K562 (cell line): ENCODE data around the gene TSC22D1. TPM values are rescaled to one million over a fixed set of nuclear protein-coding genes. Genes with fewer than 3 reads are reported as not detected.

Experiments
- ATAC-seq: fragments of 200-7000 bp; cut with Tn5 transposase; 3 replicates; pipeline ENCODE4 v1.9.1; 2020; ENCODE audit warnings: moderate library complexity
- BruUV-seq: library from RNA; stranded (reverse); fragments of 400-500 nt; replicated peaks from 2 replicates; lab custom pipeline; 2021; lab: Mats Ljungman, UMichigan
- CTCF ChIA-PET: fragments of 300-600 bp; formaldehyde crosslinking; extraction: SDS; loops from one replicate; lab custom pipeline; 2021; ENCODE audit warnings: low intra/inter-chr PET ratio; lab: Yijun Ruan, JAX
- POLR2A ChIA-PET: fragments of 300-600, 350-650 bp; sonication (Branson Sonifier 250); formaldehyde crosslinking; extraction: SDS; loops from one replicate; lab custom pipeline; 2021; ENCODE audit warnings: antibody characterized with exemption, inconsistent platforms; lab: Yijun Ruan, JAX
- DNase-seq, 4 experiments: peaks; one replicate each; pipeline versions ENCODE4 v3.0.0 to v3.0.0-alpha.2; 2011 to 2018; ENCODE audit warnings: low spot score in 3 of 4, mixed read lengths in 3 of 4; ENCODE audit errors: extremely low read depth in 1 of 4
- FAIRE-seq: peaks from 2 replicates; lab custom pipeline; 2011; peaks lifted over from hg19 to GRCh38; lab: Jason Lieb, UNC
- H2AFZ ChIP-seq: 2 replicates; pipeline ENCODE4 v1.6.0; 2011; ENCODE audit warnings: low read depth, low read length, control low read depth, inconsistent platforms
- H3K27ac ChIP-seq: fragments of 200-600 bp; 3 replicates; pipeline ENCODE4 v1.8.0; 2011; ENCODE audit warnings: low read depth, mild to moderate bottlenecking, control low read depth, inconsistent platforms, low read length, moderate library complexity, mixed read lengths; ENCODE audit errors: extremely low read depth
- H3K27me3 ChIP-seq, 2 experiments: fragments of 300-600 bp in 1 of 2; 2 replicates in 1 of 2; 3 replicates in 1 of 2; pipeline versions ENCODE4 v1.6.0 to v1.8.0; 2011; ENCODE audit warnings: inconsistent platforms in 2 of 2, low read length in 2 of 2, mild to moderate bottlenecking in 1 of 2, mixed read lengths in 1 of 2, moderate library complexity in 1 of 2; ENCODE audit not compliant: control insufficient read depth in 2 of 2, insufficient read depth in 2 of 2
- H3K36me3 ChIP-seq: fragments of 300-600 bp; 3 replicates; pipeline ENCODE4 v1.8.0; 2011; ENCODE audit warnings: mild to moderate bottlenecking, low read length, inconsistent platforms; ENCODE audit not compliant: control insufficient read depth, insufficient read depth
- H3K4me1 ChIP-seq, 2 experiments: fragments of 200-600 bp in 1 of 2; replicated peaks in 1 of 2; 2 replicates in 1 of 2; 3 replicates in 1 of 2; pipeline versions ENCODE4 v1.5.1 to v1.8.0; 2011; ENCODE audit warnings: inconsistent platforms in 2 of 2, low read length in 2 of 2, mild to moderate bottlenecking in 1 of 2, mixed read lengths in 1 of 2, moderate library complexity in 1 of 2; ENCODE audit not compliant: control insufficient read depth in 2 of 2, insufficient read depth in 2 of 2
- H3K4me2 ChIP-seq: 2 replicates; pipeline ENCODE4 v1.6.1; 2011; ENCODE audit warnings: low read length, control low read depth, inconsistent platforms, mixed read lengths; ENCODE audit not compliant: insufficient read depth
- H3K4me3 ChIP-seq: fragments of 200-600 bp; sonication (generic), shearing (Covaris generic); 2 replicates; pipeline ENCODE4 v1.5.1; 2016; ENCODE audit warnings: control low read depth, inconsistent platforms
- H3K79me2 ChIP-seq: fragments of 200-600 bp; 3 replicates; pipeline ENCODE4 v1.8.0; 2011; ENCODE audit warnings: low read length, inconsistent platforms; ENCODE audit not compliant: control insufficient read depth, insufficient read depth
- H3K9ac ChIP-seq, 2 experiments: 2 replicates each; pipeline versions ENCODE4 v1.6.0 to v1.6.1; 2011; ENCODE audit warnings: low read depth in 2 of 2, low read length in 2 of 2, control low read depth in 1 of 2, inconsistent platforms in 1 of 2, mild to moderate bottlenecking in 1 of 2, mixed read lengths in 1 of 2; ENCODE audit not compliant: insufficient read depth in 1 of 2
- H3K9me1 ChIP-seq: one replicate; pipeline ENCODE4 v1.6.0; 2011; ENCODE audit warnings: inconsistent platforms, mild to moderate bottlenecking, low read length, moderate library complexity; ENCODE audit not compliant: control insufficient read depth, insufficient read depth
- H3K9me3 ChIP-seq: replicated peaks from 2 replicates; pipeline ENCODE4 v1.5.1; 2011; ENCODE audit warnings: low read depth, low read length, inconsistent platforms; ENCODE audit not compliant: control insufficient read depth, insufficient read depth
- H4K20me1 ChIP-seq: replicated peaks from 2 replicates; pipeline ENCODE4 v1.6.1; 2011; ENCODE audit warnings: low read length, inconsistent platforms, mixed read lengths; ENCODE audit not compliant: control insufficient read depth, insufficient read depth
- WGBS: fragments of 100-300 bp; shearing (Covaris generic); methylation state at CpG from one replicate; pipeline ENCODE4 v1.1.6; 2016; ENCODE audit warnings: low coverage, mixed read lengths; ENCODE audit not compliant: insufficient coverage; ENCODE audit errors: missing lambda C conversion rate; 5-methylcytosine and 5-hydroxymethylcytosine counted together
- in situ Hi-C: fragments of 300-500 bp; cut with MboI; formaldehyde crosslinking; loops from 4 replicates; pipeline ENCODE4 v1.15.0; 2018; ENCODE audit warnings: inconsistent platforms, mixed read lengths
- intact Hi-C: fragments of 100-400 bp; cut with micrococcal nuclease; formaldehyde crosslinking; loops from 2 replicates; pipeline ENCODE4 v1.14.2; 2022
- polyA plus RNA-seq, 8 experiments: library from polyadenylated mRNA; depleted of rRNA in 4 of 8; stranded (reverse) in 5 of 8; unstranded in 3 of 8; fragments of >200 nt; fragmentation: Nextera tagmentation in 2 of 8; fragmentation: Illumina TruSeq in 1 of 8; extraction: Ambion mirVana in 2 of 8; extraction: Trizol in 1 of 8; gene quantifications; 2 replicates each; pipeline versions ENCODE4 v1.2.1 to v1.2.3, GENCODE V29; 2011 to 2014; ENCODE audit warnings: inconsistent platforms in 1 of 8, missing spikeins in 1 of 8
- total RNA-seq, 7 experiments: library from RNA; depleted of rRNA in 6 of 7; stranded (reverse); fragments of >200 nt in 6 of 7; fragmentation: Illumina TruSeq in 2 of 7; extraction: Trizol in 2 of 7; gene quantifications; 2 replicates each; pipeline versions ENCODE4 v1.2.1 to v1.2.3, GENCODE V29; 2011 to 2021; ENCODE audit warnings: low replicate concordance in 1 of 7
- TF ChIP-seq, protein P1 (sequence below): fragments of 250-450 bp; sonication (Bioruptor Pico); IDR thresholded peaks from 2 replicates; pipeline ENCODE4 v1.9.0; 2021; ENCODE audit warnings: mild to moderate bottlenecking
- TF ChIP-seq, protein P2 (sequence below): IDR thresholded peaks from 2 replicates; pipeline ENCODE4 v1.6.1; 2011; ENCODE audit not compliant: insufficient read length; ENCODE audit errors: extremely low read depth
- TF ChIP-seq, protein P3 (sequence below): sonication (generic); formaldehyde crosslinking; IDR thresholded peaks from 2 replicates; pipeline ENCODE4 v1.8.0; 2022; ENCODE audit warnings: mild to moderate bottlenecking, missing genetic modification reagents, borderline replicate concordance

The TSC22D1 gene
- total and polyA plus RNA-seq, 9 of the 15 experiments (the other 6 are each of a cell fraction or from before 2014, with no cell fraction given): 2.6 to 19.8 (median 8.4) TPM

DNA sequence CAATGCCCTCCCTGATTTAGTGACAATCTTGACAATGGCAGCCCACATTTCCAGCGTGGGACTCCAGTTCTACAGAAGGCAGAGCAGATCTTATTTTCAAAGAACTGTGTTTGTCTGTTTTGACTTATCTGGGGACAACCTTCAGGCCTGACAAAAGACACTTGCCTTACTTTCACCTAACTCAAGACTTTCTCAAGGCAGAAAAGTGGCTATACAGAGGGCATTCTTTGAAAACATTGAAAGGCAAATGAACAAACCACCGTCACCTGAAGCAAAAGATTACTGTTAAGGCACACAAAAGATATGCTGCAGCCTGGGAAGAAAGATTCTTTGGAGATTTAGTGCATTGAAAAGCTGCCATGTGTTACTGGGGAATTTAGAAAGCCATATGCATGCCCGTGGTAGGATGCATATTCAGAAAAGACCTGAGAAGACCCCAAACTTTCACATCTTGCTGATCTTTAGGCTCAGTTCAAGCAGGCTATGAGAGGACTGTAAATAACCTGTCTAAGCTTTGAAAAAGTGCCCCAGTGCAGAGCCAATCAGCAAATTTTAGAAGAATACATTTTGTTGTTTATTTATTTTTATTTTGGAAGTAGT, 82.8 kb downstream of the TSC22D1 start:
- Histone ChIP-seq H3K36me3 (no peaks in the 10 kb centered on the region), H2AFZ (no peak overlapping the region), H3K27ac (no peak overlapping the region), H3K79me2 (no peaks in the 10 kb centered on the region), H3K4me2 (no peak overlapping the region), H4K20me1 (no peaks in the 10 kb centered on the region), H3K4me1 (no peaks in the 10 kb centered on the region), H3K9me3 (no peaks in the 10 kb centered on the region), H3K9me1 (no peaks in the 10 kb centered on the region), H3K27me3 (no peaks in the 10 kb centered on the region), H3K9ac (no peak overlapping the region), H3K4me3 (no peak overlapping the region)
- WGBS: 4% methylated on average over 3 of the region's 3 CpGs
- BruUV-seq: no TSS peak
- TF ChIP-seq, protein P1, sequence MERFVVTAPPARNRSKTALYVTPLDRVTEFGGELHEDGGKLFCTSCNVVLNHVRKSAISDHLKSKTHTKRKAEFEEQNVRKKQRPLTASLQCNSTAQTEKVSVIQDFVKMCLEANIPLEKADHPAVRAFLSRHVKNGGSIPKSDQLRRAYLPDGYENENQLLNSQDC (CRISPR knock-in tag): no peak
- TF ChIP-seq, protein P2, sequence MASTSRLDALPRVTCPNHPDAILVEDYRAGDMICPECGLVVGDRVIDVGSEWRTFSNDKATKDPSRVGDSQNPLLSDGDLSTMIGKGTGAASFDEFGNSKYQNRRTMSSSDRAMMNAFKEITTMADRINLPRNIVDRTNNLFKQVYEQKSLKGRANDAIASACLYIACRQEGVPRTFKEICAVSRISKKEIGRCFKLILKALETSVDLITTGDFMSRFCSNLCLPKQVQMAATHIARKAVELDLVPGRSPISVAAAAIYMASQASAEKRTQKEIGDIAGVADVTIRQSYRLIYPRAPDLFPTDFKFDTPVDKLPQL: no peak
- POLR2A ChIA-PET: interaction anchor here (0.6 kb wide), 1 partner anchor 13 kb away, joined by 3 read pairs; no protein-coding TSS in a partner anchor
- DNase-seq: no peak
- CTCF ChIA-PET: no interaction called here
- intact Hi-C loops (no loop called here), in situ Hi-C loops (no loop called here)
- ATAC-seq: no peak
- no peak for FAIRE-seq

GRCh38 chr13:44489751-44490150, 86.4 kb downstream of the TSC22D1 start:
- H3K36me3 ChIP-seq: no peaks in the 10 kb centered on the region
- H4K20me1 ChIP-seq: no peaks in the 10 kb centered on the region
- no peak for DNase-seq
- POLR2A ChIA-PET: no interaction called here
- CTCF ChIA-PET: no interaction called here
- H3K27ac ChIP-seq: no peak overlapping the region
- H3K9me3 ChIP-seq: no peaks in the 10 kb centered on the region
- no peaks in the 10 kb centered on the region for H3K9me1 ChIP-seq
- H3K4me1 ChIP-seq: no peaks in the 10 kb centered on the region
- intact Hi-C loops (loop anchor here (10.0 kb wide), 2 partner anchors 155 to 815 kb away; no protein-coding TSS in a partner anchor), in situ Hi-C loops (loop anchor here (10.0 kb wide), 1 partner anchor 485 kb away; no protein-coding TSS in a partner anchor)
- WGBS: 0% methylated on average over 1 of the region's 1 CpG
- TF ChIP-seq, protein P3, sequence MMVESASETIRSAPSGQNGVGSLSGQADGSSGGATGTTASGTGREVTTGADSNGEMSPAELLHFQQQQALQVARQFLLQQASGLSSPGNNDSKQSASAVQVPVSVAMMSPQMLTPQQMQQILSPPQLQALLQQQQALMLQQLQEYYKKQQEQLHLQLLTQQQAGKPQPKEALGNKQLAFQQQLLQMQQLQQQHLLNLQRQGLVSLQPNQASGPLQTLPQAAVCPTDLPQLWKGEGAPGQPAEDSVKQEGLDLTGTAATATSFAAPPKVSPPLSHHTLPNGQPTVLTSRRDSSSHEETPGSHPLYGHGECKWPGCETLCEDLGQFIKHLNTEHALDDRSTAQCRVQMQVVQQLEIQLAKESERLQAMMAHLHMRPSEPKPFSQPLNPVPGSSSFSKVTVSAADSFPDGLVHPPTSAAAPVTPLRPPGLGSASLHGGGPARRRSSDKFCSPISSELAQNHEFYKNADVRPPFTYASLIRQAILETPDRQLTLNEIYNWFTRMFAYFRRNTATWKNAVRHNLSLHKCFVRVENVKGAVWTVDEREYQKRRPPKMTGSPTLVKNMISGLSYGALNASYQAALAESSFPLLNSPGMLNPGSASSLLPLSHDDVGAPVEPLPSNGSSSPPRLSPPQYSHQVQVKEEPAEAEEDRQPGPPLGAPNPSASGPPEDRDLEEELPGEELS (CRISPR knock-in tag): no peak
- ATAC-seq: no peak
- no peak for FAIRE-seq
- H3K27me3 ChIP-seq: no peaks in the 10 kb centered on the region
- H3K79me2 ChIP-seq: no peaks in the 10 kb centered on the region
- no peak overlapping the region for H2AFZ ChIP-seq
- no peak overlapping the region for H3K4me2 ChIP-seq
- BruUV-seq: no TSS peak
- H3K9ac ChIP-seq: no peak overlapping the region
- no peak overlapping the region for H3K4me3 ChIP-seq
